GM18502 (cell line): ENCODE results near the gene S100A2.
"Not testable (repeated sequence)": the region's sequence is repeated elsewhere in the genome, so short reads cannot be mapped to it uniquely, and the experiment has no call there.

Experiments used
- ATAC-seq: cut with Tn5 transposase; IDR thresholded peaks from one replicate; pipeline ENCODE4 v1.9.1; 2021; ENCODE audit warnings: mild to moderate bottlenecking; ENCODE audit not compliant: unreplicated experiment, poor library complexity

S100A2 gene

GRCh38 chr1:153592748-153593147 lies 27.1 kb upstream of the S100A2 start:
- ATAC-seq = no peak

GRCh38 chr1:153588482-153588881 lies 22.8 kb upstream of the S100A2 start:
- ATAC-seq = no peak

- not testable (repeated sequence) for ATAC-seq
Observed at GRCh38 chr1:153588033-153588432, 22.4 kb upstream of the S100A2 start.

- ATAC-seq = no peak
Observed at GRCh38 chr1:153587314-153587713, 21.7 kb upstream of the S100A2 start.

- ATAC-seq = no peak
Observed at GRCh38 chr1:153586347-153586746, 20.7 kb upstream of the S100A2 start.

GRCh38 chr1:153585006-153585405 lies 19.4 kb upstream of the S100A2 start:
- ATAC-seq = no peak

- ATAC-seq = no peak
Observed at GRCh38 chr1:153583976-153584375, 18.3 kb upstream of the S100A2 start.

GRCh38 chr1:153583514-153583913 lies 17.9 kb upstream of the S100A2 start:
- not testable (repeated sequence) for ATAC-seq

- not testable (repeated sequence) for ATAC-seq
Observed at GRCh38 chr1:153582836-153583235, 17.2 kb upstream of the S100A2 start.

GRCh38 chr1:153578936-153579335 lies 13.3 kb upstream of the S100A2 start:
- ATAC-seq = no peak

- ATAC-seq = no peak
Observed at GRCh38 chr1:153578490-153578889, 12.8 kb upstream of the S100A2 start.

- no peak for ATAC-seq
Observed at GRCh38 chr1:153577624-153578051, 12.0 kb upstream of the S100A2 start.

- ATAC-seq = no peak
Observed at GRCh38 chr1:153577138-153577537, 11.5 kb upstream of the S100A2 start.

- ATAC-seq = not testable (repeated sequence)
Observed at GRCh38 chr1:153575497-153575896, 9.9 kb upstream of the S100A2 start.

- ATAC-seq = not testable (repeated sequence)
Observed at GRCh38 chr1:153575081-153575491, 9.4 kb upstream of the S100A2 start.

GRCh38 chr1:153573351-153573750 lies 7.7 kb upstream of the S100A2 start:
- no peak for ATAC-seq

GRCh38 chr1:153572569-153573015 lies 6.9 kb upstream of the S100A2 start:
- peak; percentile 54 for ATAC-seq

- ATAC-seq = no peak
Observed at GRCh38 chr1:153571706-153572105, 6.1 kb upstream of the S100A2 start.

GRCh38 chr1:153570874-153571273 lies 5.2 kb upstream of the S100A2 start:
- ATAC-seq = no peak

GRCh38 chr1:153569465-153569864 lies 3.8 kb upstream of the S100A2 start:
- no peak for ATAC-seq

- ATAC-seq = no peak
Observed at GRCh38 chr1:153568367-153569099, 2.9 kb upstream of the S100A2 start.
